GM23338 (cell line): ENCODE data around the gene NF1.

Experiments used
- CREB1 ChIP-seq: fragments of 250-450 bp; sonication (Bioruptor Pico); IDR thresholded peaks from 2 replicates; pipeline ENCODE4 v1.5.0; 2020; ENCODE audit warnings: low read depth, mild to moderate bottlenecking, moderate library complexity
- CTCF ChIP-seq, 2 experiments: fragments of 200-600 bp in 1 of 2; sonication (generic) in 1 of 2; conservative IDR thresholded peaks; 2 replicates each; pipeline versions ENCODE4 v1.5.1 to v1.6.1; 2016 to 2017; ENCODE audit warnings: antibody characterized with exemption in 2 of 2, low read depth in 2 of 2, mild to moderate bottlenecking in 2 of 2, moderate library complexity in 1 of 2
- EZH2 ChIP-seq: fragments of 200-600 bp; sonication (generic); IDR thresholded peaks from one replicate; pipeline ENCODE4 v1.8.0; 2017; ENCODE audit warnings: antibody characterized with exemption, mild to moderate bottlenecking, low read depth; ENCODE audit not compliant: unreplicated experiment
- EZH2phosphoT487 ChIP-seq: fragments of 200-600 bp; sonication (generic); IDR thresholded peaks from one replicate; pipeline ENCODE4 v1.8.1; 2018; ENCODE audit warnings: antibody characterized with exemption; ENCODE audit not compliant: unreplicated experiment

DNA sequence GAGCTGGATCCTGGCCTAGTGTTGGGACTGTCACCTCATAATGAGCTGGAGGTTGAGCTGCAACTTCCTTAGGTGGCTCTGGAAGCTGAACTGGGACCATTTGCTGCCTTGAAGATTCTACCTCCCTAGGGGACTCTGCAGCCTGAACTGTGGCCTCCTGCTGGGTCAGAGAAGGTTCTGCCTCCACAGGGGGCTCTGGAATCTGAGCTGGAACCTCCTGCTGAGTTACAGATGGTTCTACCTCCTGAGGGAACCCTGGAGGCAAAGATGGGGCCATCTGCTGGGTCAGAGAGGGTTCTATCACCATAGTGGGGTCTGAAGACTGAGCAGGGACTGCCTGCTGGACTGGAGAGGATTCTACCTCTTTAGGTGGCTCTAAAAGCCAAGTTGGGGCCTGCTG lies 46.6 kb upstream of the NF1 start:
- TF ChIP-seq CTCF (conservative IDR thresholded peaks at IDR 0.05; ENCODE audit: low read depth in 2 of 2) (no peak), EZH2 (no peak), EZH2phosphoT487 (no peak), CREB1 (CRISPR knock-in tag) (no peak)
